Activated T-cell treated with anti-CD3 and anti-CD28 coated beads, Interleukin-2, amount 50 U/mL, for 24 hours (primary cell): ENCODE data around the gene DLG2.

ENCODE experiments used
- DNase-seq: peaks from one replicate; pipeline ENCODE4 v3.0.0-alpha.2; 2020
- H3K27ac Mint-ChIP-seq: 2 replicates; pipeline ENCODE4 v1.8.0; 2020; ENCODE audit warnings: mild to moderate bottlenecking, mixed read lengths
- H3K27me3 Mint-ChIP-seq: 2 replicates; pipeline ENCODE4 v1.8.0; 2020; ENCODE audit warnings: mixed read lengths
- H3K36me3 Mint-ChIP-seq: 2 replicates; pipeline ENCODE4 v1.8.0; 2020; ENCODE audit warnings: low read depth, mixed read lengths
- H3K4me1 Mint-ChIP-seq: 2 replicates; pipeline ENCODE4 v1.8.0; 2020; ENCODE audit warnings: low read depth, mixed read lengths
- H3K4me3 Mint-ChIP-seq: 2 replicates; pipeline ENCODE4 v1.8.0; 2020; ENCODE audit warnings: mild to moderate bottlenecking, moderate library complexity, mixed read lengths
- H3K9me3 Mint-ChIP-seq: 2 replicates; pipeline ENCODE4 v1.8.0; 2020; ENCODE audit warnings: mixed read lengths

Gene DLG2

DNA sequence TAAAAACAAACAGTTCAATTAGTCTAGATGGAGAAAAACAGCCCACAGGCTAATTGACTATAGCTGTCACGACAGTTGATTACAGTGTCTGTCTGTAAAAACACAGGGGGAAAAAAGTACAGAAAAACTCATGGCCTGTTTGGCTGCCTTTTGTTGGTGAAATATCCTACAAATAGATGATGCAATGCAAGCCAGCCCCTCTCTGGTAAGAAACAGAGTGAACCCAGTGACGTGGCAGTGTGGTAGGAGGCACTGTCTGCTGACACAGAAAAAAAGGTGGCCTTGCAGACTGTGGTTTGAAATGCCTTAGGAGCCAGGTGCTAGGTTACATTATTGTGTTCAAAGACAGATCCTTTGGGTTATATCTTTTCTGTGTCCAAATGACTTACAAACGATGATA, 1909.6 kb downstream of the DLG2 start:
- no peaks in the 10 kb centered on the region for H3K4me1 Mint-ChIP-seq
- H3K4me3 Mint-ChIP-seq: no peak overlapping the region
- H3K27ac Mint-ChIP-seq: no peak overlapping the region
- H3K9me3 Mint-ChIP-seq: no peaks in the 10 kb centered on the region
- no peak for DNase-seq
- no peaks in the 10 kb centered on the region for H3K27me3 Mint-ChIP-seq
- no peaks in the 10 kb centered on the region for H3K36me3 Mint-ChIP-seq

DNA sequence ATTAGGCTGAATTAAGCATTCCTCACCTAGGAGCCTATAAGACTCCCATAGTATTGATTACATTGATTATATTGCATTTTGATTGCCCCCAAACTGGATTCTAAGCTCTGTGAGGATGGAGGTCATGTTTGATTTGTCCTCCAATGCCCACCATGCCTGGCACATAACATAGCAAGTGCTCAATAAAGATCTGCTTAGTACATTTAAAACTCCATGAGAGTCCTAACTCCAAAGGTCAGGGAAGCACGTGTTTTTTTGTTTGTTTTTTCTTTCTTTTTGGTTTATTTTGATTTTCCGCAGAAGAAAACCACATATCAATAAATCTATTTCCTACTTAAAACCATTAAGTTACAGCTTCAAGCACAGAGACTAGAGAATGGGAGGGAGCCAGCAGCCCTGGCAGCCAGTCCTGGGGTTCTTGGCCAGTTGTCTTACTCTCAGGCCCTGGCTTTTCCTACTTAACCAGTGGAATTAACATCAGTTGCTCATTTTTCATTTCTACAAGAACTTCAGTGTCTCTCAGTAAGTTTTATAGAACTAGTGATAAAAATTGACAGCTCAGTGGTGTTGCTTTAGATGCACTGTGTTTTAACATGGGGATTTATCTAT, 1911.1 kb downstream of the DLG2 start:
- Mint-ChIP-seq H3K36me3 (no peaks in the 10 kb centered on the region), H3K27ac (no peak overlapping the region), H3K9me3 (no peaks in the 10 kb centered on the region), H3K27me3 (peaks cover 3% of the 10 kb centered on the region), H3K4me1 (no peaks in the 10 kb centered on the region), H3K4me3 (no peak overlapping the region)
- no peak for DNase-seq

DNA sequence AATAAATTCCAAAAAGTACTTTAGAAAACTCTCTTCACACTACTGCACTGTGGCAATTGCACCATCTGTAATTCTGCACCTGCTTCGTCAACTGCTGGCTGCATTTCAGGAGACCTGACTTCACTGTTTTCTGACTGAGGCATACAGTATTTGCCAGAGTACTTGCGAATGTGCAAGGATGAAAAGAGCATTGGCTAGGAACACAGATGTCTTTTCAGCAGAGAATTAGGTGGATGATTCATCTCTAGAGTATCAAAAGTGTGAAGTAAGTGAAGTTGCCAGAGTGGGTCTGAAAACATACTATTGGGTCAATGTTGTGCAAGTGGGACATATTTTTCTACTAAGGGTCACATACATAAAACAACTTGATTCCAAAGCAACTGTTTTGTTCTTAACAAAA, 1913.4 kb downstream of the DLG2 start:
- H3K27ac Mint-ChIP-seq: no peak overlapping the region
- no peaks in the 10 kb centered on the region for H3K36me3 Mint-ChIP-seq
- no peaks in the 10 kb centered on the region for H3K9me3 Mint-ChIP-seq
- no peak overlapping the region for H3K4me3 Mint-ChIP-seq
- no peak for DNase-seq
- no peaks in the 10 kb centered on the region for H3K4me1 Mint-ChIP-seq
- peaks cover 3% of the 10 kb centered on the region for H3K27me3 Mint-ChIP-seq

DNA sequence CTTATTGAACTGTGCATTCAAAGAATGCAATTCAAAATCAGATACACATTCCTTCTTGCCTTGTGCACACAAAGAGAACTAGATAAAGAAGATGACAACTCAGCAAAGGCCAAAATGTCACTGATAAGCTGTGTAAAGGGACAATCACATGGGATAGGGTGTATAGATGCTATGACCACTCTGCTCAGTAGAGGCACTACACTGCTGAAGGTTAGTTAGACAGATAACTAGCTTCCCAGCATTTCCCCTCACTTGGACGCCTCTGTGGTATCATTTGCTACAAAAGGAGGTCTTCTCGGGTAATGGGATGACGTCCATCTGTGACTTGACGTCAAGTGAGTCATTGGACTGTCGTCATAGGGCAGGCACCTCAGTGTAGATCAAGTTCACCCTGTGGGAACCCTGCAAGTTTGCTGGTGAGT, 1916.0 kb downstream of the DLG2 start:
- no peak overlapping the region for H3K27ac Mint-ChIP-seq
- no peaks in the 10 kb centered on the region for H3K36me3 Mint-ChIP-seq
- no peaks in the 10 kb centered on the region for H3K9me3 Mint-ChIP-seq
- no peak for DNase-seq
- H3K4me3 Mint-ChIP-seq: no peak overlapping the region
- H3K27me3 Mint-ChIP-seq: peaks cover 3% of the 10 kb centered on the region
- H3K4me1 Mint-ChIP-seq: no peaks in the 10 kb centered on the region

DNA sequence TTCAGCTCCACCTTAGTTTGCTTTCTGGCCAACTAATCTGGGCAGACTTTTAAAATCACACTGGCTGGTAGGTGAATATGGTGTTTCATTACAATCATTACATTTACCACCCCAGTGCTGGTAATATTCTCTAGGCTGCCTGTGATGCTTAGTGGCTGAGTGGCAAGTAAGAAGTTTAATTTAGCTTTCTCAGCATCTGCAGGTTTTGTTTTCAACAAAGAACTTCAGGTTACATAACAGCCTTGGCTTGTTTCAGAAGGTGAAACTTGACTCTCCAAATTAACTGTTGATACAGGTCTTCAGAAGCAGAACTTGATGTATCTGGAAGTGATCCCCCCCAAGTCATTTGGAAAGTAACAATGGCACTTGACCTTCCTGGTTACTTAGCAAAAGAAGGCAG, 1917.7 kb downstream of the DLG2 start:
- Mint-ChIP-seq H3K27ac (no peak overlapping the region), H3K36me3 (no peaks in the 10 kb centered on the region)

DNA sequence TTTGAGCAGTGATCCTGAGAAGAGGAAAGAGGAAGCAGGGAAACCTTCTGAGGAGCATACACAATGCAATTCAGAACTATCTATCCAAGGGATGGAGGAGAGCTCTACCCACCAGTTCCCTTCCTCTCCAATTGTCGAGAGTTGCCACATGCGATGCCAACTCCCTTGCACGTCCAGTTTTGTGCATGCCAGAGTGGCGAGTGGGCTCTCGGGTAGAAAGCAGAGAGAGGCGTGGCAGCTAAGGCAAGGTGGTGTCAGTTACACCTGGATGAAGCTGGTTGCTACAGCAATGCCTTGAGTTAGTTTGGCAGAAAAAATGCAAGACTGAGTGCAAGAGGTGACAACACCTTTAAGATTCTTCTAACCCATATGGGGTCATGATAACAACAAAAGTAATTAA, 1920.6 kb downstream of the DLG2 start:
- H3K9me3 Mint-ChIP-seq: no peaks in the 10 kb centered on the region
- H3K27me3 Mint-ChIP-seq: no peaks in the 10 kb centered on the region
- no peak overlapping the region for H3K4me3 Mint-ChIP-seq
- no peak for DNase-seq
- H3K4me1 Mint-ChIP-seq: no peaks in the 10 kb centered on the region
- H3K27ac Mint-ChIP-seq: no peak overlapping the region
- H3K36me3 Mint-ChIP-seq: no peaks in the 10 kb centered on the region

More for the DNA sequence above, 1917.7 kb downstream of the DLG2 start:
- H3K4me1 Mint-ChIP-seq: no peaks in the 10 kb centered on the region
- H3K4me3 Mint-ChIP-seq: no peak overlapping the region
- no peak for DNase-seq
- H3K9me3 Mint-ChIP-seq: no peaks in the 10 kb centered on the region
- peaks cover 3% of the 10 kb centered on the region for H3K27me3 Mint-ChIP-seq

DNA sequence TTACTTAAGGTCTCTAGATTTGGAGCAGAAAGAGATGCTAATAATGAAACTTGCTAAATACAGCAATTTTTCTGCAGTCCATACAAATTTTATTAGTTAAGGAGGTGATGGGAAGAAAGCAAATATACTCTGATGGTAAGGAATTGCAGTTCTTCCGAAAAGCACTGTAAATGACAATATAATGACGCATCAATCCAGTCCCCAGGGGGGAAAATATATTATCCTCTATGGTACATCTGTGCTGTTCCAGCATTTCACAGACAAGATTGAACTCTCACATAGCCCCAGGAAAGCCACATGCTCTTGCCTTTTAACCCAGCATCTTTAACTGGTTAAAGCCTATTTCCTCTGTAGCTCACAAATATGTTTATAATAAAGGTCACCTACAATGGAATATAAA, 1924.3 kb downstream of the DLG2 start:
- H3K4me1 Mint-ChIP-seq: no peaks in the 10 kb centered on the region
- no peaks in the 10 kb centered on the region for H3K9me3 Mint-ChIP-seq
- no peak overlapping the region for H3K27ac Mint-ChIP-seq
- H3K4me3 Mint-ChIP-seq: no peak overlapping the region
- no peak for DNase-seq
- H3K36me3 Mint-ChIP-seq: no peaks in the 10 kb centered on the region
- H3K27me3 Mint-ChIP-seq: no peaks in the 10 kb centered on the region

DNA sequence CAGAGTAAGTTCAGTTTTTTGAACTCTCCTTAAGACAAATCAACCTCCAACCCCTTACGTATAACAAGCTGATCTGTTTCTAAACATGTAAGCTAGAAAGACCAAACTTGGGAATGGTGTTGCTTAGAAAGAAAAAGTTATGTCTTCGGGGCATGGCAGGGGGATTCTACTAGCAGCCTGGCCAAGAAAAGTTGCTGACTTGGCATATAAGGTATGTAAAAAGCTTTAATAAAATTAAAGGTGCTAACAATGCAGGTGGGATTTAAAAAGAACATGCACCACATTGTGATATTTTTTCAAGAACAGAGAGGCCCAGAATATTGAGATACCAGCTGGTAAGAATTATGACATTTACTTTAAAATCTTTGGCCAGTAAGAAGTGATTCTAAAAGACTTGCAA, 1929.6 kb downstream of the DLG2 start:
- H3K27me3 Mint-ChIP-seq: no peaks in the 10 kb centered on the region
- DNase-seq: no peak
- no peaks in the 10 kb centered on the region for H3K36me3 Mint-ChIP-seq
- no peaks in the 10 kb centered on the region for H3K9me3 Mint-ChIP-seq
- no peaks in the 10 kb centered on the region for H3K4me1 Mint-ChIP-seq
- H3K4me3 Mint-ChIP-seq: no peak overlapping the region
- no peak overlapping the region for H3K27ac Mint-ChIP-seq

DNA sequence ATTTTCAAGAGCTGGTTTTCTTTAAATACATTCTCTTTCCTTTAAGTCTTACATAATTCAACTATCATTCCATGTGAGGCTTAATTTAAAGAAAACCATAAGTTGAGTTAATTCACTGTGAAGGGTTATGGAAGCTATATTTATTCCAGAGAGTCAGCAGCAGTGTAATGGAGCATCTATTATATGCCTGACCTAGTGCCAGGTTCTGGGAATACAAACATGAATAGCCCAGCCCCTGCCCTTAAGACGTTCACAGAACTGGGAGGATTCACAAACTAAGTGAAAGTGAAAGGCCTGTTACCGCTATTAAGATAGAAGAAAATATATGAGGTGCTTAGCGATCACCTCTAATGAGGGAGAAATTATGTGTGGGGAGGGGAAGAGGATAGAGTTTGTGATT, 1932.1 kb downstream of the DLG2 start:
- Mint-ChIP-seq H3K9me3 (no peaks in the 10 kb centered on the region), H3K36me3 (no peaks in the 10 kb centered on the region), H3K27ac (no peak overlapping the region), H3K4me3 (no peak overlapping the region), H3K4me1 (no peaks in the 10 kb centered on the region), H3K27me3 (no peaks in the 10 kb centered on the region)
- DNase-seq: no peak

DNA sequence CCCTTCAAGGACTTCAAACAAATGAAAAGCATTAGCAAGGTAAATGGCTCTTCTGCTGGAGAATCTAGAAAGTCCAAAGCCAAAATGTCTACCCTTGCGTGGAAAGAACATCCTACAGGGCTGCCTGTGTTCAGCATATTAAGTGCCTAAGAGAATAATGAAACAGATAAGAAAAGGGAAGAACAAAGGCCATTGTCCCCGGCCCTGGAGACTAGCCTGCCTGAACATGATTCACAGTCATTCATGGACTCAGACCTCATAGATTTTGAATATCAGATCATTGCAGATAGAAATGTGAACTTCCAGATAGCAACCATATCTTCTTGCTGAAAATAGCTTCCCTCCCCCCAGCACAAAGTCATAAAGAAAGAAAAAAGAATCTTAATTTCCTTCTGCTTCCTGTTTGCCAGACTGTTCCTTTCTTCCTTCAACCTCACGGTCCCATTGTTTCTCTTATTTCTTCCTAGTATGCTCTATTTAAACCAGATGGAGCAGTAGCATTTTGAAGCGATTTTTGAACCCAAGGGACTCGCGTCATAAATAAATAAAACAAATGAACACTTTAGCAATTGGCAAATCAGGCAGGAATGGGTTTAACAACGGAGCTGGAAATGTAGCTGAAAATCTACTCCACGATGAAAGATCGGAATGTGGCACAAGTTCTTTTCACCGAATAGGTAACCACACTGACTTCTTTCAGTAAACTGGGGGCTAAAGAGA, 1932.8 kb downstream of the DLG2 start:
- no peak overlapping the region for H3K27ac Mint-ChIP-seq
- H3K4me3 Mint-ChIP-seq: no peak overlapping the region
- DNase-seq: no peak
- H3K36me3 Mint-ChIP-seq: no peaks in the 10 kb centered on the region
- H3K9me3 Mint-ChIP-seq: no peaks in the 10 kb centered on the region
- no peaks in the 10 kb centered on the region for H3K4me1 Mint-ChIP-seq
- no peaks in the 10 kb centered on the region for H3K27me3 Mint-ChIP-seq

DNA sequence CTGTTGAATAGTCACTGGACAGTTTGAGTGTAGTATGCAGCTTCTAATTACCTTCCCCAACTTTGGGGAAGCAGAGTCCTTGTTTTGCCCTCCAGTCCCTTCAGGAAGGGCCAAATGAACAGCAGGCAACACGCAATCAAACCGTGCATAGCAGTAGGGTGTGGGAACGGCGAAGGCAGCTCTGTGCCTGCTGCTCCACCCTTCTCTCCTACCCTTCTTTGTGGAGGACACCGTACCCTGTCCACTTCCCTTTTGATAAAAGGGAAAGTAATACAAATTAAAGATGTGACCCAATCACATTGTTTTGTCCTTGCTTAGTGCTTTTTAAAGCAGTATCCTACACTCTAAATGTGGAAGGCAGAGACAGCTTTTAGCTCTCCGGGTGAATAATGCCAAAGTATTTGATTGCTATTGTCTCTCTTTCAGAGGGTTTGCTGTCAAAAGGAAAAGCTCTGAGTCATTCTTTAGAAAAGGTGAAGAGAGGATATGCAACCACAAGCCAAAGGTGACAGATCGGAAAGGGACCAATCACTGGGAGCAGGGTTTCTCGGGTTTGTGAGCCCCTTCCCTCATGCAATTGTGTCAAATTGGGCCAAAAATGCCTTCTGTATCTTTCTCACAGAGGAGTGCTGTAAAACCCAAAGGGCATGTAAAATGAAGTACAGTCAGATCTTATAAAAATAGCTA, 1933.7 kb downstream of the DLG2 start:
- H3K27me3 Mint-ChIP-seq: no peaks in the 10 kb centered on the region
- DNase-seq: no peak
- no peak overlapping the region for H3K27ac Mint-ChIP-seq
- no peaks in the 10 kb centered on the region for H3K36me3 Mint-ChIP-seq
- H3K4me1 Mint-ChIP-seq: no peaks in the 10 kb centered on the region
- no peak overlapping the region for H3K4me3 Mint-ChIP-seq
- no peaks in the 10 kb centered on the region for H3K9me3 Mint-ChIP-seq

DNA sequence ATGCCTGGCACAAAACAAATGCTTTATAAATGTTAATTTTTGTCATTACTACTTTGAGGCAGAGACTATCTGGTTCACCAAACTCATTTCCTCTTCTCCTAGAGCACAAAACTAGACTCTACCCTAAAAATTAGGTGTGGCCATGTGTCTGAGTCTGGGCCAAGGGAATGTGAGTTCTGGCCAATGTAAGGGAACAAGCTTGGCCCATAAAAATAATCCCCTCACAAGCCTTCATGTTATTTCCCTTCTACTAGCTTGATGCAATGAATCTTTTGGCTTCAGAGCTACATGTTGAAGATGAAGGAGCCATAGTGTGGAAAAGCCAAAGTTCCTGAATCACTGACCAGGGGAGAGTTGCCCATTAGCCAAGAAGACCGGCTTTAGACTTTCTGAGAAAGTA, 1934.5 kb downstream of the DLG2 start:
- H3K27me3 Mint-ChIP-seq: peaks cover under 1% of the 10 kb centered on the region
- no peak overlapping the region for H3K4me3 Mint-ChIP-seq

DNA sequence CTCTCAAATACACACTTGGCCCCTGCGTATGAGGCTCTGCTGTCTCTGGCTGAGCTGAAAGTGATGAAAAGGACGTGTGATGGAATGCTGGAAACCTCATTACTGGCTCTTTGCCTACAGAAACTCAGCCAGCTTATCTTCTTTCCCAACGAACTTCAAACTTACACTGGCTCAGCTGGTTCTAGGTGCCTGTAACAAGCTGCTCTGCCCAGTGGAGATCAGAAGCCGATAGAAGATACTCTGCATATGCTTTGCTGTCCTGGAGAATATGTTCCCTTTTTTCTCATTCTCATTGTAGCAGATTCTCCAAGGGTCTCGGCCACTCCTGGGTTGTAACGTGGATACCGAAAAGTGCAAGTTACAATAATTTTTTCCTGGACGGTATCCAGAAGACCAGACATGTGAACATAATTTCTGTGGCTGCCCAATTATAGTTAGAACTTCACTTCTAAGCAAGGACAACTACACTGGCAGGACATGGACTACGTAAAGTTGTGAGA, 1935.6 kb downstream of the DLG2 start:
- Mint-ChIP-seq H3K36me3 (no peaks in the 10 kb centered on the region), H3K4me3 (no peak overlapping the region), H3K9me3 (no peaks in the 10 kb centered on the region), H3K4me1 (no peaks in the 10 kb centered on the region), H3K27me3 (peaks cover 3% of the 10 kb centered on the region), H3K27ac (no peak overlapping the region)
- no peak for DNase-seq

More for the DNA sequence above, 1934.5 kb downstream of the DLG2 start:
- no peak for DNase-seq
- H3K27ac Mint-ChIP-seq: no peak overlapping the region
- no peaks in the 10 kb centered on the region for H3K9me3 Mint-ChIP-seq
- H3K4me1 Mint-ChIP-seq: no peaks in the 10 kb centered on the region
- no peaks in the 10 kb centered on the region for H3K36me3 Mint-ChIP-seq

DNA sequence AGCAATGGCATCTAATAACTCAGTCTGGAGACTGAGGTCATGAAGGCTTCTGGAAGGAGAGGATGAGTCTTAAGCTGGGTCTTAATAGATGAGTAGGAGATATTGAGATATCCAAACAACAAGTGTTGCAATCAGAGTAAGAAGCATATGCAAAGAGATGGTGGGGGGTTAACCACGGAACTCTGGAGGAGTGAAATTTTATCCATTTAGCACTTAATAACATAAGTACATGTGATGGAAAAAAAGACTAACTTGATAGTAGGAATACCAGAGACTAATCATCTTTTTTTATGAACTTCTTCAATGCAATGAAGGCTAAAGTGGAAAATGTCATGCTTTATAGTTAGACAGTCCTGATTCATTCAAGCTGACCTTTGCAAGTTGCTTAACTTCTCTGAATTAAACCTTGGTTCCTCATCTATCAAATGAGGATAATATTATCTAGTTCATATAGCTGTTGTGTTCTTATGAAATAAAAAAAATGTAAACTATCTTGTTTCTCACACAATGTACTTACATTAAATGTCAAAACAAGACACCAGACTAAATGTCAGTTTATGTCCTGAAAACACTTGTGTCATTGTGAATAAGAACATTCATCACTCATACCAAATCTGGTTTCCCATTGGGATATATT, 1937.9 kb downstream of the DLG2 start:
- Mint-ChIP-seq H3K4me3 (no peak overlapping the region), H3K27ac (no peak overlapping the region), H3K4me1 (no peaks in the 10 kb centered on the region), H3K27me3 (peaks cover 3% of the 10 kb centered on the region), H3K36me3 (no peaks in the 10 kb centered on the region), H3K9me3 (no peaks in the 10 kb centered on the region)
- no peak for DNase-seq

DNA sequence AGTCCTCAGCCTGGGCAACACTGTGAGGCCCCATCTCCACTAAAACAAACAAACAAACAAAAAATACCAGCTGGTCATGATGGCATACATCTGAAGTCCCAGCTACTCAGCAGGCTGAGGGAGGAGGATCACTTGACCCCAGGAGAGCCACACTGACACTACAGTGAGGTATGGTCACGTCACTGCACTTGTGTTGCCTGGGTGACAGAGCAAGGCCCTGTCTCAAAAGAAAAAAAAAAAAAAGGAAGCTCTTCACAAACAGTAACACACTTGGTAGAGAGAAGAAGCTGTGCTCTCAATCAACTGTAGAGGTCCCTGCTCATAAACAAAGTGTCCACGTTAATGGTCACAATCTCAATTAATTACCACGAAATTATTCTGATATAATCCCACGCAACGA, 1939.4 kb downstream of the DLG2 start:
- peaks cover 3% of the 10 kb centered on the region for H3K27me3 Mint-ChIP-seq
- no peak overlapping the region for H3K4me3 Mint-ChIP-seq
- no peak for DNase-seq
- no peaks in the 10 kb centered on the region for H3K4me1 Mint-ChIP-seq
- no peaks in the 10 kb centered on the region for H3K9me3 Mint-ChIP-seq
- H3K36me3 Mint-ChIP-seq: no peaks in the 10 kb centered on the region
- H3K27ac Mint-ChIP-seq: no peak overlapping the region
